Breast epithelium (tissue), 4 donors: Measurements from ENCODE around the gene LHFPL3. TPM values are rescaled to one million over a fixed set of nuclear protein-coding genes. Genes with fewer than 3 reads are reported as not detected.

Source experiments
- DNase-seq, 2 donors: peaks; one replicate each; pipeline ENCODE4 v3.0.0-alpha.2; 2019; ENCODE audit warnings: low spot score in 2 of 2
- H3K27ac ChIP-seq, 2 donors: fragments of 200-600 bp; sonication (generic) in 1 of 2; one replicate each; pipeline ENCODE4 v1.5.1; 2016 to 2019; ENCODE audit warnings: mild to moderate bottlenecking in 1 of 2
- H3K27me3 ChIP-seq, 2 donors: fragments of 200-600 bp; sonication (generic) in 1 of 2; one replicate each; pipeline versions ENCODE4 v1.5.1 to v1.6.0; 2017 to 2019; ENCODE audit warnings: control low read depth in 1 of 2, mild to moderate bottlenecking in 1 of 2
- H3K36me3 ChIP-seq: fragments of 200-600 bp; one replicate; pipeline ENCODE4 v1.5.1; 2019
- H3K4me1 ChIP-seq, 2 donors: fragments of 200-600 bp; sonication (generic); one replicate each; pipeline ENCODE4 v1.5.1; 2016 to 2019; ENCODE audit warnings: control low read depth in 1 of 2
- H3K4me3 ChIP-seq, 3 donors: fragments of 200-600 bp; sonication (generic); 1 replicate in 2 of 3; 2 replicates in 1 of 3; pipeline ENCODE4 v1.5.1; 2016 to 2019; ENCODE audit warnings: mild to moderate bottlenecking in 3 of 3, moderate library complexity in 2 of 3
- H3K9me3 ChIP-seq, 2 donors: fragments of 200-600 bp; sonication (generic) in 1 of 2; one replicate each; pipeline ENCODE4 v1.5.1; 2016 to 2019; ENCODE audit warnings: control low read depth in 1 of 2
- CTCF ChIP-seq, 3 donors: fragments of 450-650 bp; IDR thresholded peaks; one replicate each; pipeline ENCODE4 v1.5.1; 2016 to 2017; ENCODE audit warnings: antibody characterized with exemption in 3 of 3, mild to moderate bottlenecking in 3 of 3, moderate library complexity in 3 of 3
- POLR2A ChIP-seq: fragments of 450-650 bp; IDR thresholded peaks from one replicate; pipeline ENCODE4 v1.6.1; 2016; ENCODE audit warnings: antibody characterized with exemption, mild to moderate bottlenecking, moderate library complexity
- POLR2AphosphoS5 ChIP-seq, 3 donors: sonication (generic); formaldehyde crosslinking; IDR thresholded peaks; one replicate each; pipeline ENCODE4 v1.6.1; 2017; ENCODE audit warnings: antibody characterized with exemption in 3 of 3
- intact Hi-C: fragments of 100-400 bp; cut with DNase I; formaldehyde crosslinking; loops from one replicate; pipeline ENCODE4 v1.15.1; 2023; ENCODE audit warnings: low total_unique reads
- total RNA-seq, 3 donors: library from RNA; depleted of rRNA; stranded (reverse); fragments of >200 nt; gene quantifications; one replicate each; pipeline ENCODE4 v1.1.0, GENCODE V29; 2016

The LHFPL3 gene
- total RNA-seq, 3 donors from 2014 or later, result not detected

- Histone ChIP-seq H3K27ac (no peak overlapping the region), H3K4me3 (no peak overlapping the region), H3K27me3 (no peaks in the 10 kb centered on the region), H3K36me3 (no peaks in the 10 kb centered on the region), H3K4me1 (no peaks in the 10 kb centered on the region), H3K9me3 (no peaks in the 10 kb centered on the region)
- no peak for DNase-seq
- intact Hi-C loops, result no loop called here
- TF ChIP-seq POLR2A (no peak), POLR2AphosphoS5 (IDR thresholded peaks at IDR 0.05) (no peak), CTCF (IDR thresholded peaks at IDR 0.05) (no peak)
Observed at GRCh38 chr7:104664648-104665047, 336.2 kb downstream of the LHFPL3 start.

DNA sequence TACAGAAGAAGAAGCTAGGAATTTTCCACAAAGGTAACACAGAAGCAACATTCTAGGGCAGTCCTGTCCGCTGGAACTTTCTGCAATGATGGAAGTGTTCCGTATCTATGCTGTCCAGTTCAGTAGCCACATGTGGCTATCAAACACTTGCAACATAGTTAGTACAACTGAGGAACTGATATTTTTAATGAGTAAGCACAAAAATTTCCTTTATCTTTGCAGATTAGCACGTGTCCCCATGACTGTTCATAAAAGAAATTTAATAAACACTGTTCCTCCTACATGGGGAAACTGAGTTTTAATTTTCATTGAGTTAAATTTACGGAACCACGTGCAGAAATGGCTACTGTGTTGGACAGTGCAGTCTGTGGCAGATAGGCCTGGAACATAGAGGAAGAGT lies 349.2 kb downstream of the LHFPL3 start:
- H3K36me3 ChIP-seq, result no peaks in the 10 kb centered on the region
- H3K27ac ChIP-seq, result no peak overlapping the region
- no peak overlapping the region for H3K4me3 ChIP-seq
- H3K9me3 ChIP-seq, result no peaks in the 10 kb centered on the region
- no peak for TF ChIP-seq POLR2AphosphoS5 (IDR thresholded peaks at IDR 0.05)
- no peak for TF ChIP-seq CTCF (IDR thresholded peaks at IDR 0.05)
- TF ChIP-seq POLR2A, result no peak
- peaks cover 0 to 6% of the 10 kb centered on the region in 2 donors for H3K27me3 ChIP-seq
- intact Hi-C loops, result no loop called here
- no peak for DNase-seq
- no peaks in the 10 kb centered on the region for H3K4me1 ChIP-seq

GRCh38 chr7:104679085-104679484 lies 350.7 kb downstream of the LHFPL3 start:
- no peaks in the 10 kb centered on the region for H3K36me3 ChIP-seq
- H3K4me1 ChIP-seq, result no peaks in the 10 kb centered on the region
- no peak overlapping the region for H3K4me3 ChIP-seq
- no peak for DNase-seq
- H3K9me3 ChIP-seq, result no peaks in the 10 kb centered on the region
- intact Hi-C loops, result no loop called here
- no peak overlapping the region for H3K27ac ChIP-seq
- H3K27me3 ChIP-seq, result peaks cover 0 to 6% of the 10 kb centered on the region in 2 donors
- TF ChIP-seq CTCF (IDR thresholded peaks at IDR 0.05) (no peak), POLR2A (no peak), POLR2AphosphoS5 (IDR thresholded peaks at IDR 0.05) (no peak)

DNA sequence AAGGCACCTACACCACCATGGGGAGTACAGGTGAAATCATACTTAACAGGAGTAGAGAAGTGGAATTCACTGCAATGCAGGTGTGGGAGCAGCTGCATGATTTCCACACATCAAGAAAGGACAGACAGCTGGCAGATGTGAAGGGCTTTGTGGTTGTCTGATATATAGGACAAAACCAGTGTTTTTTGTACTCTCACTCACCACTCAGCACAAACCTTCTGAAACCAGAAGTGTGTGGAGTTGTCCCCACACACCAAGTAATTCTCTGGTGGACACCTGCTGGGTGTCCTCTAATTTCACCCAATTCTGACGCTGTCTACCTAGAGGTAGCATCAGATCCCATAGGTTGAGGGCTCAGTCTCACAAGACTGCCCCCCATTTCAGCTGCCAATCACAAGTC lies 357.9 kb downstream of the LHFPL3 start:
- H3K27ac ChIP-seq, result no peak overlapping the region
- H3K9me3 ChIP-seq, result no peaks in the 10 kb centered on the region
- no peaks in the 10 kb centered on the region for H3K27me3 ChIP-seq
- TF ChIP-seq CTCF (IDR thresholded peaks at IDR 0.05) (no peak), POLR2A (no peak), POLR2AphosphoS5 (IDR thresholded peaks at IDR 0.05) (no peak)
- no peak overlapping the region for H3K4me3 ChIP-seq
- H3K36me3 ChIP-seq, result no peaks in the 10 kb centered on the region
- intact Hi-C loops, result no loop called here
- no peaks in the 10 kb centered on the region for H3K4me1 ChIP-seq
- no peak for DNase-seq

DNA sequence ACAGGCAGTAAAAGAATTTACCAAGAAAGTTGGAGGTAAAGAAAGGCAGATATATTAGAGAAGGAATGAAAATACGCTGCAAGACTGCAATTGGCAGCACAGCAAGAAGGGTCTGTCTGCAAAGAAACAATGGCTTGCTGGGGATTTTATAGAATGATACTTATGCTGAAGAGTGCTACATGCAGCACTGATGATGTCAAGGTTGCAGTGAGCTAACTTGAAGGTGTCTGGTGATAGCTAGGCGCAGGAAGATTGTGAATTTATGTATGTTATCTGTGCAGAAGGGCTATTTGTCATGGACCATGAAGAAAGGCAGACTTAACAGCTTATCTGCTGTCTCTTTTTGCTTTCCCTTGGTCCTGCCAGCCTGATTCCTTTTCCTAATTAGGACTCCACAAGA lies 366.3 kb downstream of the LHFPL3 start:
- H3K9me3 ChIP-seq, result no peaks in the 10 kb centered on the region
- H3K4me3 ChIP-seq, result no peak overlapping the region
- no peak for DNase-seq
- no peaks in the 10 kb centered on the region for H3K36me3 ChIP-seq
- H3K27me3 ChIP-seq, result no peaks in the 10 kb centered on the region
- no peaks in the 10 kb centered on the region for H3K4me1 ChIP-seq
- H3K27ac ChIP-seq, result no peak overlapping the region
- TF ChIP-seq POLR2A (no peak), CTCF (IDR thresholded peaks at IDR 0.05) (no peak), POLR2AphosphoS5 (IDR thresholded peaks at IDR 0.05) (no peak)
- intact Hi-C loops, result no loop called here
